OCI-M2 (cell line): ENCODE measurements around the gene CLSTN3.
A peak's percentile ranks its signal among the peaks of the same experiment; 100 is the strongest.

Experiments
- DNase-seq: peaks from one replicate; lab custom pipeline; 2025; ENCODE audit not compliant: unreplicated experiment; lab: John Stamatoyannopoulos, UW

CLSTN3 gene

DNA sequence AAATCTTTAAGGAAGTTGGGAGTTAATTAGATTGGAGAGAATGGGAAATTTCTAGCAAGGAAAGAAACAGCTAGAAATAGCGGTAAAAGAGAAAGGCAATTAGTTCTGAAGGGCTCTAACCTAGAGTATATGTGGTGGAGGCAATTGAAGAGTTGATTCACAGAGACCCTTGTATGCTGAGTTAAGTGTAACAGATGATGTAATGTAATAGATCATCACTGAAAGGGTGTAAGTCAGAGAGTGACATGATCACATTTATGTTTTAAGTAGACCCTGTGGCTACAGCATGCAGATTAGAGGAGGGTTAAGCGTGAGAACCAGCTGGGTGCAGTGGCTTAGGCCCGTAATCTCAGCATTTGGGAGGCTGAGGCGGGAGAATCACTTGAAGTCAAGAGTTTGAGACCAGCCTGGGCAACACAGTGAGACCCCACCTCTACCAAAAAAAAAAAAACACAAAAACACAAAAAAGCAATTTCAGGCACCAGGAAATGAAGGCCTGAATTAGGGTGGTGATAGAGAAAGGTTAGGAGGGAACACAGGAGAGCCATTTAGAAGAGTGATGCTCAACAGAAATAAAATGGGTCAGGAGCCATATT lies 4.4 kb upstream of the CLSTN3 start:
- no peak for DNase-seq

DNA sequence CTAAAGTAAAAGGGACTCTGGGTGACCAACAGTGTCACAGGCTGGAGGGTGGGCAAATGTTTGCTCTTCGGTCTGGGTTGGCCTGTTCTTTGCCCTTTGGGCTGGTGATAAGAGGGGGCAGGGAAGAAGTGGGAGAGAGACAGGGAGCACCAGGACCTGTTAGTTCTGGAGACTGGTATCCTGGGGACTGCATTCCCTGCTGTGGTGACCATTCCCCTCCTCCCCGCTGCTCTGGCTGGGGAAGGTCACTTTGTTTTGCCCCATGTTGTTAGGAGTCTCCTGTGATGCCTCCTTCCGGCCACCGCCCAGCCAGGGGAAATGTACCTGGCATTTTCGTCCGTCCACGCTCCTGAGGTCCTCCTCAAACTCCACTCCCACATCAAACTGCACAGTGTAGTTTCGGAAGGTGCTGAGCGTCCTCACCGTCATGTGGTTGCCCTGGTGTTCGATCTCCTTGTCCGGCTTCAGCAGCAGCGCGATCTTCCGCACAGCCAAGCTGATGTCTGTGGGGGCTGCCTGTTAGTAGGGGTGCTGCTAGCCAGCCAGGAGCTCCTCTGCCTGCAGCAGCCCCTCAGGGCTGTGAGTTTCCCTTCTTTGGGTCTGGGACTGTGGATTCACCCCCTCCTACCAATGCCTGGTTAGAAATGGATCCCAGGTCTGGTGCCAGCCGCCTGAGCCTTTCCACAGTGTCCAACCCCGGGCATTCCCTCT lies 2.1 kb upstream of the CLSTN3 start:
- DNase-seq: no peak

DNA sequence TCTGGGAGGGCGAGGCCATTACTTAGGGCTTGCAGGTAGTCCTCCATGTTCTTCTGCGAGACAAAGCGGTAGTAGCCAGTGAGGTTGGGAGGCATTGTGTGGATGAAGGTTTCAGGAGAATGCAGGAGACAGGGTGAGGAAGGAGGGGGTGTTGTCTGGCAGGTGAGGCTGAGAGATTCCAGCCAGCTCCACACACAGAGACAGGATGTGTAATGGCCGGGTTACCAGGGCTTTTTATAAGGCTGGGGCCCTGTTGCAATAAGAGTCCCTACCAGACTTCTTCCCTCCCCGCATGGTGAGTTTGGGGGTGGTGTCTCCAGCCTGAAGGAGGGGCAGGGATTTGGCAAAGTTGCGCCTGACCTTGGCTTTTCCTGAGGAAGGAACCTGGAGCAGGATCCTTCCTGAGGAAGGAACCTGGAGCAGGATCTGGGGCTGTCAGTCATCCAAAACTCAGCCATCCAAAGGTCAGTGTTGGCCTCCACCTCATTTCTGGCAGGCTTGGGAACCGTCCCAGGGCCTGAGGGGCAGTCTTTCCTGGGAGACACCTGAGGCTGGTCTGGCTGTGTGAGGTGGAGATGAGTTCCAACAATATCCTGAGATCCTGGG lies 1.4 kb upstream of the CLSTN3 start, which contains the start of gene RBP5:
RBP5 (minus strand) TSS at position 209 of the 606 bp plus-strand sequence; CDS start at position 95, 114 bp downstream.
- no peak for DNase-seq

DNA sequence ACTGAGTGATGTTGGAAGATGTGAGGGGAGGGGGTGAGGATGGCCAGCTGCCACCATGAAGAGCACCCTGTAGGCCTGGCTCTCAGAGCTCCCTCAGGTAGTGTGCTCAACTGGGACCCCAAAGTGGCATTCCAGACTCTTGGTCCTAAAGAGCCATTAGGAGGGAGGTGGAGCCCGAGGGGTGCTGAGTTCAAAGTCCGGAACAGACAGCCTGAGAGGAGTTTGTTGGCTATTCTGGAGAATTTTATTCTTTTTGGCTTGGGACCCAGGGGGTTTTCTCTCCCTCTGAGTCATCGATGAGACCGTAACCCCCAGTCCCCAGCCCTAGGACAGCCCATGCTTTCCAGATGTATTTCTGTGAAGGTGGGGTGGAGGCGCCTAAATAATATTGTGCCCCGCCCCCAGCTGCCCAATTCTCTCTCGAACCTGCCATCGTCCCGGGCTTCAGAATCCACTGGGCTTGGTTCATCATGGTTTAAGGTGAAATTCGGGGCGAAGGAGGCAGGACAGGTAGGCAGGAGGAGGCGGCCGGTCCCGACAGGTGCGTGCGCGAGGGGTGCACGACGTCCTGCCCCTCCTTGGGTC lies 792 bp upstream of the CLSTN3 start:
- DNase-seq: no peak

DNA sequence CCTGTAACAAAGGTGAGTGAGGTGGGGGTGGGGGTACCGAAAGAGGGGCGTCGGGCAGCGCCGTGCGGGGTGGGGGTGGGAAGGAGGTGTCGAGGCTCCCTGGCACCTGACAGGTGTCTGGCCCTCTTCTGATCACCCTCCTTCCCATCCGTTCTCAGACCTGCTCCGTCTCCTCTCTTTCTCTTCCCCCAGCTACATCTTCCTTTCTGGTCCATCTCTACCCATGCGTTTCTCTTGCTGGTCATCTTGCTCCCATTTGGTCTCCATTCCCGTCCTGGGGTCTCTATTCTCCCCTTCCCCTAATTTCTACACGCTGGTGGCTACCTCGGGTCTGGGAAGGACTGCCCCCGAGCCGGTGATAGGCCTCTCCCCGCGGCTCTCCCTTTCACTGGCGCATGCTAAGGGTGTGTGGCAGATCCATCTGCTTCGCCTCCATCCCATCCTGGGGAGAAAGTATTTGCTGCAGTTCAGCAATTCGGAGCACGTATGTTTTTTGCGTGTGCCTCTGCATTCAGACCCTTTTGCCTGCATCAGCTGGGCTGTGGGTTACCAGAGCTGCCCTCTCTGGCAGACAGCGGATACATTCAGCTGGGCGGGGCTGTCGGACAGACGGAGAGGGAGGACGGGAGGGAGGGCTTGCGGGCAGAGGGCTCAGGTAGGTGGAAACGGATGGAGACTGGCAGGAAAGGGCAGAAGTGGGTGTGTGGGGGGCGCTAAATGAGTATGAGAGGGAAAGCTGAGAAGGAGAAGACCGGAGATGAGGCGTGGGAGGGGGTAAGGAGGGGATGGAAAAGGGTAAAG lies 730 bp downstream of the CLSTN3 start:
- DNase-seq: no peak

DNA sequence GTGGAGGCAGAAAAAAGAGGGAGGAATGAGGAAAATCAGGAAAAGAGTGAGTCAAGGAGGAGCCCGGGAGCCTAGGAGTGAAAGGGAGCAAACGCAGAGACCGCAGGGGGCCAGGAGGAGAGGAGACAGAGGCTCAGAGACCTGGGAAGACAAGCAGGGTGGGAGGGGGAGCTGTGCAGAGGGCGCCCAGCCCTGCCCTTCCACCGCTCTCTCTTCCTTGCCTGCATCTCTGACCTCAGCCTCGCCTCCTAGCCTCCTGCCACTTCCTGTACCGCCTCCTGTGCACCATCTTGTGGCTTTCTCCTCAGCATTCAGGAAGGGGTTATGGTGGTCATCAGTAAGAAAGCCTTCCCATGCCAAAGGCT lies 1.3 kb downstream of the CLSTN3 start:
- DNase-seq: no peak

DNA sequence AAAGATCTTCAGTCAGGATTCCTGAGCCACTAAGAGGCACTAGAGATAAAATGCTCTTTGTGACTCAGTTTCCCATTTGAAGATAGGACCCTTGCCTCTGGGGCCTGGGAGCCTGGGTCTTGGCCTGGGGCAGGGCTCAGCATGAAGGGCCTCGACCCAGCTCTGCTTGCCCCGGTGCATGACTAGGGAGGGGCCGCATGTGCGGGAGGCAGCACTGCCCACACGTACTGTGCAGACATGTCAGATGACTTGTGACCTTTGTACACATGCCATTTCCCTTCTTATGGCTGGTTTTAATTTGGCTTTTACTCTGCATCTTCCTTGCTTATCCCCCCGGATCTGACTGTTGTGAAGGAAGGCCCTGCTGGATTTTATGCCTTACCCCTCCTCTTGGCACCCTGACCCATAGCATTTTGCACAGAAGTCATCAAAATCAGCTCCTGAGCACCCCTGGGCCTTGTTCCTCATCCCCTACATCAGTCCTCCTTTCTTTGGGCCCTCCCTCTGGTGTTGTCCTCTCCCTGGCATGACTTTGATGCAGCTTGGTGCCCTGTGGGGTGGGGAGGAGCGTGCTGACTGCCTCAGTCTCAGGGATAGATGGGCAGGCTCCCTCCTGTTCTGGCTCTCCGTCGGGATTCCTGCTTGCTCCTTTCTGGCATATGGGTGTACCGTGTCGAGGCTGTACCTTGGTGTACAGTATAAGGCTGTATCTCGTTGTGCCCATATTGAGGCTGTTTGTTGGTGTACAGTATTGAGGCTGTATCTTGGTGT lies 4.4 kb downstream of the CLSTN3 start:
- DNase-seq: no peak

DNA sequence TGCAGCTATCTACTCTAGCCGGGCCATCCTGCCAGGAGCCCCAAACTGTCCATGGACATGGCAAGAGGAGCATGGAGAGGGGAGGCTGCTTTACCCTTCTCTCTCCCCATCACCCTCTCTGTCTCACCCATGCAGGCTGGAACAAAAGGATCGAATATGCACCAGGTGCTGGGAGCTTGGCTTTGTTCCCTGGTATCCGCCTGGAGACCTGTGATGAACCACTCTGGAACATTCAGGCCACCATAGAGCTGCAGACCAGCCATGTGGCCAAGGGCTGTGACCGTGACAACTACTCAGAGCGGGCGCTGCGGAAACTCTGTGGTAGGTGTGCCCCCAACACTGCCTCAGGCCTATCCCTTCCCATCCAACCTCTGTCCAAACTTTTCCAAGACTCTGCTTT lies 5.9 kb downstream of the CLSTN3 start:
- no peak for DNase-seq

DNA sequence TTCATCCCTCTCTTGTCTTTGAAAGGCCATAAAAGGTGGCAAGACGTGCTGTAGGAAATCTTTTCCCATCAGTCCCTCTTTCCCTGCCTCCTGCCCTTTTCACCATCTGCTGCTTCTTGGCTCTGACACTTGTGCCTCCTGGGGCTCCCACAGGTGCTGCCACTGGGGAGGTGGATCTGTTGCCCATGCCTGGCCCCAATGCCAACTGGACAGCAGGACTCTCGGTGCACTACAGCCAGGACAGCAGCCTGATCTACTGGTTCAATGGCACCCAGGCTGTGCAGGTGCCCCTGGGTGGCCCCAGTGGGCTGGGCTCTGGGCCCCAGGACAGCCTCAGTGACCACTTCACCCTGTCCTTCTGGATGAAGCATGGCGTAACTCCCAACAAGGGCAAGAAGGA lies 6.5 kb downstream of the CLSTN3 start:
- DNase-seq: no peak

DNA sequence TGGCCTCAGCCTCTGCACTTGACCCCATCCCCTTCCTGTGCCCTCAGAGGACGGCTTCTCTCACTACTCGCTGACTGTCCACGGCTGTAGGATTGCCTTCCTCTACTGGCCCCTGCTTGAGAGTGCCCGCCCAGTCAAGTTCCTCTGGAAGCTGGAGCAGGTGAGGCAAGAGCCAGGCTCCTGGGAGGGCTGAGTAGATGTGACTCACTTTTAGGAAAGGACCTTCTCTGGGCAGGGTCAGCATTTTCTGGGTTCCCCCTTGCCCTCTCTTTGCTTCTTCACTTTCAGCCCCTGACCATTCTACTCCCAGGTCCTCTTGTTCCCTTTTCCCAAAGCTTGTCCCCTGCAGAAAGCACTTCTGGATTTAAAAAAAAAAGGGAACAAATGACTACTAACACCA lies 7.7 kb downstream of the CLSTN3 start:
- DNase-seq: no peak

DNA sequence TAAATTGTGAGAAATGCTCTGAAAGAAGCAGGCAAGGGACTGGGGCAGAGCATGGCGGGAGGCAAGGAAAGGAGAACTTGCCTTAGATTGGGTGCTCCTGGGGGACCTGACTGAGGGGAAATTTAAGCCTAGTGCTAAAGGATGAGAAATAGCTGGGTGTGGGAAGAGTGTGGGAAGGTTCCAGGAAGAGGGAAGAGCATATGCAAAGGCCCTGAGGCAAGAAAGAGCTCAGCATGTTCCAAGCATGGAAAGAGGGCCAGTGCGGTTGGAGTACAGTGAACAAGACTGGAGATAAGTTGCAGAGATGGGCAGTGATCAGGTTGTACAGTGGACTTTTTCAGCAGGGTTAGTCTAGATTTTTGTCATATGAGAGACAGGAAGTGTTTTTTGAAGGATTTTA lies 9.0 kb downstream of the CLSTN3 start:
- no peak for DNase-seq

DNA sequence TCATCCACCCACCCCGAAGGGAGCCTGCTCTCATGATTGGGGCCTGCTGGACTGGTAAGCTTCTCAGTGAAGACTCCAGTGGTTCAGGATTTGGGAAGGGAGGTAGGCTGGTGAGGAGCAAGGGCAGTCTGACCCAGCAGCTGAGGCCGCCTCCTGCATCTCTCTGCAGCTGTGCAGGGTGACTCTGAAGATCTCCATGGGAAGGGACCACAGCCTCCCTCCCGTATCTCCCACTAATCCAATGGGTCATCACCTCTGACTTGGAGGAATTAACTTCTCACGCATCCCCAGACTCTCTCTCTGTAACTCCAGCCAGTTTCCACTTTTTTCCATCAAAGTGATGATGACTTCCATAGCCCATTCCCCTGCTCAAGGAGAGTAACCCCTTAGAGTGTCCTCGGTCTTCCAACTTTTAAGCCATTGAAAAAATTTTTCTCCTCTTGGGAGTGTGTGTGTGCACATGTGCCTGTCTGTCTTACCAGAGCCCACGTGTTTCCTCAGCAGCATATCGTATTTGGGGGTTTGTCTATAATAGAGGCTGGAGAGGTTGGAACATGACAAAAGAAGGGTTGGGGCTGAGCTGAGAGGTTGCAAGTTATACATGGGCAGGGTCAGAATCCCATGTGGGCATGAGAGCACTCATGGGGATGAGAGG lies 11.3 kb downstream of the CLSTN3 start:
- no peak for DNase-seq

DNA sequence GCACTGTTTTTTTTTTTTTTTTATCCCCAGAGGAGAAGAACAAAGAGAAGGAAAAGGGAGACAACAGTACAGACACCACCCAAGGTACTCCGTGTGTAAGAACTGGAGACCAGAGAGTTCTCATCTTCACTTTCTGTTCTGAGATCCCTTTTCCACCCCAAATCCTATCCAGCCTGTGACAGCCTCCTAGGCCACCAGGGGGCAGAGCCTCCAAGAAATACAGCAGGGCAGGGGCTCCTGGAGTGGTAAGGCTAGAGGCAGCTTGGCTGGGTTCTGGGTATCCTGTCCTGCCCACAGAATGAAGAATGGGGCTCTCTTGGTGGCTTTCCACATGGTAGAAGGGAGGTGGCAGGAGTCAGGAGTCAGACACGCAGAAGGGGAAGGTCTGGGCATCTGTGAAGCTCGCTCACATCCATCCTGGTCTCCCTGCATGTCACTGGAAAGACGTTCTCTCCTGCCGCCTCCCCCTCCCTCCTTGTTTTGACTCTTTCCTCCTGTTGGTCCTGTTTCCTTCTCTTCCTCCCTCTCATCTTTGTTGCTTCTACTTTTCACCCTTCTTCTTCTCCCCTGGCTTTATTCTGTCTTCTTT lies 12.0 kb downstream of the CLSTN3 start:
- no peak for DNase-seq

DNA sequence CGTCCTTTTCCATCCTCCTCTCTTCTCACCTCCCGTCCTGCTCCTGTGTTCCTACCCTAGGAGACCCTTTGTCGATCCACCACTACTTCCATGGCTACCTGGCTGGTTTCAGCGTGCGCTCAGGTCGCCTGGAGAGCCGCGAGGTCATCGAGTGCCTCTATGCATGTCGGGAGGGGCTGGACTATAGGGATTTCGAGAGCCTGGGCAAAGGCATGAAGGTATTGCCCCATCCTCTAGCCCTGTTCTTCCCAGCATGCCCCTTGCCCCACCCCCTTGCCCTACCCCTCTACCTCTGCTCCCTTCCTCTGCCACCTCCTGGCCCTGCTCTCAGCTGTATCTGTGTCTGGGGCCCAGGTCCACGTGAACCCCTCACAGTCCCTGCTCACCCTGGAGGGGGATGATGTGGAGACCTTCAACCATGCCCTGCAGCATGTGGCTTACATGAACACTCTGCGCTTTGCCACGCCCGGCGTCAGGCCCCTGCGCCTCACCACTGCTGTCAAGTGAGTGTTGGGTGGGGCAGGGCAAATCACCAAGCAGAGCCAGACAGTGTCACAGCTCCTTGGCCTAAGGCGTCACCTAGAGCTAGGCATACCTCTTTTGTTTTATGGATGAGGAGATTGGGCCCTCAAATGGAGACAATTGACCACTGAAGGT lies 12.8 kb downstream of the CLSTN3 start:
- DNase-seq: no peak

DNA sequence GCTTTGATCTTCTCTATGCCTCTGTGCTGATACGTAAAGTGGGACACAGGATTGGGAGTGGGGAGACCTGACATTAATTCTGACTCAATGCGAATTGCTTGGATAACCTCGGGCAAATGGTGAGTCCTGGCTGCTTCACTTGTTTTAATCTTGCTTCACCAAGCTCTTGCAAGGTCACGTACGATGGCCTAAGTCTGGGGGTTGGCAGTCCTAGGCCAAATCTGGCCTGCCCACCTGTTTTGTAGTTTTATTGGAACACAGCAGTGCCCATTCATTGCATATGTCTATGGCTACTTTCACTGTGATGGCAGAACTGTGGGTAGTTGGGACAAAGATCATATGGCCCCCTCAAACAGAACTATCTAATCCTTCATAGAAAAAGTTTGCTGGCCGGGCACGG lies 13.4 kb downstream of the CLSTN3 start:
- no peak for DNase-seq

DNA sequence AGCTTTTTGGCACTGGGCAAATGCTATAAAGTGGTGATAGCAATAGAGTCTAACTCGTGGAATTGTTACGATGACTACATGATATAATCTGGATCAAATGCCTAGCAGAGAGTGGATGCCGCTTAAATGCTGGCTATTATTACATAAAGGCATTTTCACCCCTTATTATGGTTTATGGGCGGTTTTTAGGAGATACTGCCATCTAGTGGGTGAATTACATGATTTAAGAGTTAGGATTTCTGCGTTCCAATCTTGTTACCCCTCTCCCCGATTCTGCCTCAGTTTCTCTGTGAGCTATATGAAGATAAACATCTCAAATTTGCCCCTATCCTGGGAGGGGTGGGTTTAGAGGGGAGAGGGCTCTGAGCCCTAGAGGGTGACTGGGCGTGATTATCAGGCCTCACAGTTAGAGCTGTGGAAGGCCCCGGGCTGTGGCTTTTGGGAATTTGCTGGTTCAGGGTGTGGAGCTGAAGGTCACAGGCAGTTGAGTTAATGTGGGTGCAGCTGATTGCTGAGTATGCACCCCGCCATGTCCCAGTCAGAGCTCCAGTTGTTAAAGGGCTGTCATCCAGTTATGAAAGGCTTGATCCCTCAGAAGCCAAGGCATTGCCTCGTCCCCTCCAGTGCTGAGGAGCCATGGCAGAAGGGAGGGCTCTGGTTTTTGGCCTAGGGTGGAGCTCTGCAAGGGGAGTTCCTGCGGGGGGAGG lies 14.4 kb downstream of the CLSTN3 start:
- peak; percentile 5 for DNase-seq

DNA sequence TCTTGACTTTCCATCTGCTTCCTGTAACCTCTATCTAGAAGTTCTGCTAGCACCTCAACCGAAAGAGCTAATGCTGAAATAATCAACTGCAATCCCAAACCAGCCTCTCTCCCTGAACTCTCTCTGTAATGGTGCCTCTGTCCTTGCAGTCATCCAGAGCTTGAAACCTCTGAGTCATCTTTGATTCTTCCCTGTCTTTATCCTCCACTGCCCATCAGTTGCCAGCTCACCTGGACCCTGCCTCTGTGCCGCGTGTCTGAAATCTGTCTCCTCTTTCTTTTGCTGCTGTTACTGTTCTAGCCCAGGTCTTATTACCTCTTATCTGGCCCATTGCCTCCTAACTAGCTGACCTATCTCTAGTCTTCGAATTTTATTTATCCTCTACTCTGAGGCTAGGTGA lies 15.5 kb downstream of the CLSTN3 start:
- DNase-seq: no peak

DNA sequence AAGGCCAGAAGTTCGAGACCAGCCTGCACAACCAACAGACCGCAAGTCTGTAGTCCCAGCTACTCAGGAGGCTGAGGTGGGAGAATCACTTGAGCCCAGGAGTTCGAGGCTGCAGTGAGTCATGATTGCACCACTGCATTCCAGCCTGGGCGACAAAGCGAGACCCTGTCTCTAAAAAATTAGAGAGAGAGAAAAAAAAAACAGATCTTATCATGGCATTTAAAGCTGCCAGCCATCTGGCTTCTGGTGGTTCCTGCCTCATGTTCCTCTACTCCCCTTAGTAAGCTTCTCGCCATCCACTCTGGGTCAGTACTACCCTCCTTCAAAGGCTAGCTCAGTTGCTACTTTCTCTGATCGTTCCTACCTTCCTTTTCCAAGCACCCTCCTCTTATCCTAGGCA lies 16.1 kb downstream of the CLSTN3 start:
- no peak for DNase-seq

DNA sequence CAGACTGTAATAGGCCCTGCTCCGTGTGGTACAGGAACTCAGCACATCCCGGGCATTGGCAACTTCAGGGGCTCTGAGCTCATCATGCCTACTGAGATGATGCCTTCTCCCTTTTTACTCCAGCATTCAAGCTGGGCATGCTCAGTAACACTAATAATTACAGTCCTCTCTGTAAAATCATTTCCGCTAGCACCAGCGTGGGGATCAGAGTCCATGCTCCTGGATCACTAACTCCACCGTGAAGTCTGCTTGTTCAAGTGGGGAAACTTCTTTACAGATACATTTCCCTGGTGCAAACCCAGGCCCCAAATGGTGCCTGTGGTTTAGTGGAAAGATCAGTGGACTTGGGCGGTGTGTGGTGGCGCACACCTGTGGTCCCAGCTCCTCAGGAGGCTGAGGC lies 16.7 kb downstream of the CLSTN3 start:
- DNase-seq: no peak
